Activated CD8-positive, alpha-beta memory T cell treated with anti-CD3 and anti-CD28 coated beads for 48 hours (primary cell): Measurements from ENCODE around the gene ADCYAP1.

Source experiments
- DNase-seq, 3 experiments: peaks; one replicate each; pipeline ENCODE4 v3.0.0-alpha.2; 2020; ENCODE audit warnings: low read depth in 2 of 3, low spot score in 2 of 3

Gene ADCYAP1

GRCh38 chr18:908758-909724 lies 4.4 kb downstream of the ADCYAP1 start:
- no peak for DNase-seq

- no peak for DNase-seq
Observed at GRCh38 chr18:910247-910646, 5.6 kb downstream of the ADCYAP1 start.

GRCh38 chr18:911025-911424 lies 6.4 kb downstream of the ADCYAP1 start:
- DNase-seq = no peak

GRCh38 chr18:911486-911885 lies 6.8 kb downstream of the ADCYAP1 start:
- DNase-seq = no peak

- DNase-seq = no peak
Observed at GRCh38 chr18:916562-916961, 11.9 kb downstream of the ADCYAP1 start.

GRCh38 chr18:919078-919477 lies 14.4 kb downstream of the ADCYAP1 start:
- no peak for DNase-seq

- no peak for DNase-seq
Observed at GRCh38 chr18:923144-923866, 18.6 kb downstream of the ADCYAP1 start.

GRCh38 chr18:924987-925386 lies 20.3 kb downstream of the ADCYAP1 start:
- no peak for DNase-seq

- no peak for DNase-seq
Observed at GRCh38 chr18:926946-927345, 22.3 kb downstream of the ADCYAP1 start.

GRCh38 chr18:933082-933481 lies 28.4 kb downstream of the ADCYAP1 start:
- no peak for DNase-seq

- DNase-seq = no peak
Observed at GRCh38 chr18:934518-935133, 30.0 kb downstream of the ADCYAP1 start.

- DNase-seq = no peak
Observed at GRCh38 chr18:936941-937340, 32.3 kb downstream of the ADCYAP1 start.

GRCh38 chr18:939166-939565 lies 34.5 kb downstream of the ADCYAP1 start:
- DNase-seq = no peak

- no peak for DNase-seq
Observed at GRCh38 chr18:939958-940357, 35.3 kb downstream of the ADCYAP1 start.

GRCh38 chr18:941331-941730 lies 36.7 kb downstream of the ADCYAP1 start:
- DNase-seq = no peak

- DNase-seq = no peak
Observed at GRCh38 chr18:944440-944839, 39.8 kb downstream of the ADCYAP1 start.

GRCh38 chr18:949724-950631 lies 45.3 kb downstream of the ADCYAP1 start:
- DNase-seq = no peak

GRCh38 chr18:950882-951495 lies 46.3 kb downstream of the ADCYAP1 start:
- no peak for DNase-seq

- DNase-seq = no peak
Observed at GRCh38 chr18:955384-956066, 50.9 kb downstream of the ADCYAP1 start.

- no peak for DNase-seq
Observed at GRCh38 chr18:957829-958228, 53.2 kb downstream of the ADCYAP1 start.
